HEK293T (cell line): ENCODE data around the gene F2R.

ENCODE experiments used
- FOXM1 ChIP-seq: fragments of 450-650 bp; IDR thresholded peaks from 2 replicates; pipeline ENCODE4 v1.6.1; 2017; ENCODE audit warnings: mild to moderate bottlenecking, borderline replicate concordance
- LEF1 ChIP-seq: fragments of 450-650 bp; IDR thresholded peaks from 2 replicates; pipeline ENCODE4 v1.6.1; 2017; ENCODE audit warnings: mild to moderate bottlenecking, borderline replicate concordance

- no peak for TF ChIP-seq FOXM1
- TF ChIP-seq LEF1, result no peak
Measured at GRCh38 chr5:76729373-76730290, 13.7 kb downstream of the F2R start.
